ENCODE measurements around the gene TM4SF1.

Gene TM4SF1

GRCh38 chr3:149321136-149321535 is 56.3 kb downstream of the TM4SF1 start:
- H3K27ac ChIP-seq = no peak overlapping the region

GRCh38 chr3:149319750-149320149 is 57.7 kb downstream of the TM4SF1 start:
- TF ChIP-seq CTCF (IDR thresholded peaks at IDR 0.05) (no peak), ZFX (IDR thresholded peaks at IDR 0.05; ENCODE audit: borderline replicate concordance) (no peak)

More at GRCh38 chr3:149321136-149321535, 56.3 kb downstream of the TM4SF1 start:
- TF ChIP-seq ZFX (IDR thresholded peaks at IDR 0.05; ENCODE audit: borderline replicate concordance) (no peak), CTCF (IDR thresholded peaks at IDR 0.05) (no peak)

More at GRCh38 chr3:149319750-149320149, 57.7 kb downstream of the TM4SF1 start:
- no peak overlapping the region for H3K27ac ChIP-seq
